SU-DHL-6 (cell line): Measurements from ENCODE around the gene RAI14.
"Not testable (repeated sequence)": the region's sequence is repeated elsewhere in the genome, so short reads cannot be mapped to it uniquely, and the experiment has no call there.

Experiments
- EZH2phosphoT487 ChIP-seq: fragments of 200-600 bp; sonication (generic), shearing (Covaris generic); conservative IDR thresholded peaks from 2 replicates; pipeline ENCODE4 v1.6.1; 2018; ENCODE audit warnings: mild to moderate bottlenecking, antibody characterized with exemption, low read length, moderate library complexity, mixed read lengths
- TF ChIP-seq, protein P1 (sequence below): fragments of 200-600 bp; sonication (generic); IDR thresholded peaks from one replicate; pipeline ENCODE4 v1.5.1; 2017; ENCODE audit warnings: antibody characterized with exemption, mild to moderate bottlenecking, low read length, moderate library complexity; ENCODE audit not compliant: insufficient read depth, poor library complexity, severe bottlenecking

DNA sequence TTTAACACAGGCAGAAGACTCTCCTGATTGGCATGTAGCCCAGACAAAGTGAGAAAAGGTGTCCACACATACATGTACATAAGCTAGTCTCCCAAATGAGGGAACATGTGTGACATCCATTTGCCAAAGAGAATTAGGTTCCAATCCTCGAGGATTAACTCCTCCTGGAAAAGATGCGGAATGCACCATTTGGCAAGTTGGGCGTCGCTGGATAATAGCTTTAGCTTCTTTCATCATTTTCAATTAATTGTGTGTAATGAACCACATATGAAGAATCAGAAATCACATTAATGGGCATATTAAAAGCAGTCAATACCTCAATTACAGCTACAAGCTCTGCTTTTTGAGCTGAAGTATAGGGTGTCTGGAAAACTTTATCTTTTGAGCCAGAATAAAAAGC is 127.8 kb downstream of the RAI14 start:
- not testable (repeated sequence) for TF ChIP-seq EZH2phosphoT487
- TF ChIP-seq, protein P1, sequence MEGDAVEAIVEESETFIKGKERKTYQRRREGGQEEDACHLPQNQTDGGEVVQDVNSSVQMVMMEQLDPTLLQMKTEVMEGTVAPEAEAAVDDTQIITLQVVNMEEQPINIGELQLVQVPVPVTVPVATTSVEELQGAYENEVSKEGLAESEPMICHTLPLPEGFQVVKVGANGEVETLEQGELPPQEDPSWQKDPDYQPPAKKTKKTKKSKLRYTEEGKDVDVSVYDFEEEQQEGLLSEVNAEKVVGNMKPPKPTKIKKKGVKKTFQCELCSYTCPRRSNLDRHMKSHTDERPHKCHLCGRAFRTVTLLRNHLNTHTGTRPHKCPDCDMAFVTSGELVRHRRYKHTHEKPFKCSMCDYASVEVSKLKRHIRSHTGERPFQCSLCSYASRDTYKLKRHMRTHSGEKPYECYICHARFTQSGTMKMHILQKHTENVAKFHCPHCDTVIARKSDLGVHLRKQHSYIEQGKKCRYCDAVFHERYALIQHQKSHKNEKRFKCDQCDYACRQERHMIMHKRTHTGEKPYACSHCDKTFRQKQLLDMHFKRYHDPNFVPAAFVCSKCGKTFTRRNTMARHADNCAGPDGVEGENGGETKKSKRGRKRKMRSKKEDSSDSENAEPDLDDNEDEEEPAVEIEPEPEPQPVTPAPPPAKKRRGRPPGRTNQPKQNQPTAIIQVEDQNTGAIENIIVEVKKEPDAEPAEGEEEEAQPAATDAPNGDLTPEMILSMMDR: not testable (repeated sequence)
